HEK293 (cell line): ENCODE results near the gene ZDHHC21.

Experiments
- CTCF ChIA-PET: fragments of 350-600 bp; formaldehyde crosslinking; extraction: SDS; loops from one replicate; lab custom pipeline; 2021; ENCODE audit warnings: antibody characterized with exemption; lab: Yijun Ruan, JAX
- POLR2A ChIA-PET: fragments of 300-600 bp; formaldehyde crosslinking; extraction: SDS; loops from one replicate; lab custom pipeline; 2020; ENCODE audit warnings: antibody characterized with exemption, inconsistent platforms; lab: Yijun Ruan, JAX
- H3K27ac ChIP-seq: fragments of 200-500 bp; sonication (Bioruptor generic); 2 replicates; pipeline ENCODE4 v1.5.1; 2014; ENCODE audit warnings: low read depth, low read length, control low read depth, inconsistent platforms; ENCODE audit errors: extremely low read depth
- H3K36me3 ChIP-seq, 2 experiments: fragments of 200-500 bp in 1 of 2; sonication (Bioruptor generic) in 1 of 2; 1 replicate in 1 of 2; 2 replicates in 1 of 2; pipeline ENCODE4 v1.5.1; 2014 to 2017; ENCODE audit warnings: inconsistent platforms in 2 of 2, low read length in 2 of 2; ENCODE audit not compliant: control insufficient read depth in 2 of 2, insufficient read depth in 1 of 2
- H3K4me1 ChIP-seq: fragments of 200-500 bp; sonication (Bioruptor generic); 2 replicates; pipeline ENCODE4 v1.5.1; 2014; ENCODE audit warnings: mild to moderate bottlenecking, low read length, inconsistent platforms; ENCODE audit not compliant: control insufficient read depth, insufficient read depth
- H3K4me3 ChIP-seq: 2 replicates; pipeline ENCODE4 v1.5.1; 2011; ENCODE audit warnings: low read depth, mild to moderate bottlenecking, control low read depth, low read length, moderate library complexity
- H3K9me3 ChIP-seq: fragments of 200-500 bp; sonication (Bioruptor generic); 2 replicates; pipeline ENCODE4 v1.5.1; 2014; ENCODE audit warnings: low read depth, low read length, inconsistent platforms; ENCODE audit not compliant: control insufficient read depth, insufficient read depth
- KLF1 ChIP-seq: fragments of 450-650 bp; formaldehyde crosslinking; IDR thresholded peaks from 2 replicates; pipeline ENCODE4 v1.5.1; 2016; ENCODE audit warnings: missing biosample characterization, missing genetic modification characterization
- OSR2 ChIP-seq: fragments of 450-650 bp; formaldehyde crosslinking; IDR thresholded peaks from 2 replicates; pipeline ENCODE4 v1.5.1; 2016; ENCODE audit warnings: missing biosample characterization, missing genetic modification characterization
- SCRT2 ChIP-seq: fragments of 450-650 bp; formaldehyde crosslinking; IDR thresholded peaks from 2 replicates; pipeline ENCODE4 v1.5.1; 2016; ENCODE audit warnings: missing biosample characterization, missing genetic modification characterization
- TSHZ1 ChIP-seq: fragments of 450-650 bp; formaldehyde crosslinking; IDR thresholded peaks from 2 replicates; pipeline ENCODE4 v1.5.1; 2016; ENCODE audit warnings: missing biosample characterization, missing genetic modification characterization, borderline replicate concordance
- YY1 ChIP-seq: fragments of 450-650 bp; formaldehyde crosslinking; IDR thresholded peaks from 2 replicates; pipeline ENCODE4 v1.5.1; 2018; ENCODE audit warnings: missing biosample characterization, missing genetic modification characterization
- ZEB2 ChIP-seq: fragments of 450-650 bp; formaldehyde crosslinking; IDR thresholded peaks from 2 replicates; pipeline ENCODE4 v1.5.1; 2016; ENCODE audit warnings: missing biosample characterization, missing genetic modification characterization
- ZNF10 ChIP-seq: fragments of 450-650 bp; formaldehyde crosslinking; IDR thresholded peaks from 2 replicates; pipeline ENCODE4 v1.5.1; 2017; ENCODE audit warnings: missing biosample characterization, missing genetic modification characterization
- ZNF121 ChIP-seq: fragments of 450-650 bp; formaldehyde crosslinking; IDR thresholded peaks from 2 replicates; pipeline ENCODE4 v1.5.1; 2016; ENCODE audit warnings: missing biosample characterization, missing genetic modification characterization
- ZNF132 ChIP-seq: fragments of 450-650 bp; formaldehyde crosslinking; IDR thresholded peaks from 2 replicates; pipeline ENCODE4 v1.5.1; 2017; ENCODE audit warnings: missing biosample characterization, missing genetic modification characterization, borderline replicate concordance
- ZNF175 ChIP-seq: fragments of 450-650 bp; formaldehyde crosslinking; IDR thresholded peaks from 2 replicates; pipeline ENCODE4 v1.5.1; 2016; ENCODE audit warnings: missing biosample characterization, missing genetic modification characterization
- ZNF24 ChIP-seq: fragments of 450-650 bp; formaldehyde crosslinking; IDR thresholded peaks from 2 replicates; pipeline ENCODE4 v1.5.1; 2016; ENCODE audit warnings: missing biosample characterization, missing genetic modification characterization
- ZNF248 ChIP-seq: fragments of 450-650 bp; formaldehyde crosslinking; IDR thresholded peaks from 2 replicates; pipeline ENCODE4 v1.5.1; 2017; ENCODE audit warnings: missing biosample characterization, missing genetic modification characterization
- ZNF292 ChIP-seq: fragments of 450-650 bp; formaldehyde crosslinking; IDR thresholded peaks from 2 replicates; pipeline ENCODE4 v1.5.1; 2016; ENCODE audit warnings: low read depth, missing biosample characterization, missing genetic modification characterization, borderline replicate concordance
- ZNF37A ChIP-seq: fragments of 450-650 bp; IDR thresholded peaks from 2 replicates; pipeline ENCODE4 v1.5.1; 2018; ENCODE audit warnings: missing biosample characterization, missing genetic modification characterization
- ZNF423 ChIP-seq: fragments of 450-650 bp; formaldehyde crosslinking; IDR thresholded peaks from 2 replicates; pipeline ENCODE4 v1.5.1; 2016; ENCODE audit warnings: missing biosample characterization, missing genetic modification characterization
- ZNF514 ChIP-seq: fragments of 450-650 bp; formaldehyde crosslinking; IDR thresholded peaks from 2 replicates; pipeline ENCODE4 v1.5.1; 2016; ENCODE audit warnings: missing biosample characterization, missing genetic modification characterization
- ZNF530 ChIP-seq: fragments of 450-650 bp; formaldehyde crosslinking; IDR thresholded peaks from 2 replicates; pipeline ENCODE4 v1.5.1; 2016; ENCODE audit warnings: low read depth, missing biosample characterization, missing genetic modification characterization
- ZNF544 ChIP-seq: fragments of 450-650 bp; formaldehyde crosslinking; IDR thresholded peaks from 2 replicates; pipeline ENCODE4 v1.5.0; 2017; ENCODE audit warnings: missing biosample characterization, missing genetic modification characterization
- ZNF701 ChIP-seq: fragments of 450-650 bp; formaldehyde crosslinking; IDR thresholded peaks from 2 replicates; pipeline ENCODE4 v1.5.1; 2016; ENCODE audit warnings: missing biosample characterization, missing genetic modification characterization
- ZNF707 ChIP-seq: fragments of 450-650 bp; formaldehyde crosslinking; IDR thresholded peaks from 2 replicates; pipeline ENCODE4 v1.5.1; 2016; ENCODE audit warnings: missing biosample characterization, missing genetic modification characterization
- ZNF76 ChIP-seq: fragments of 450-650 bp; formaldehyde crosslinking; IDR thresholded peaks from 2 replicates; pipeline ENCODE4; 2016; ENCODE audit warnings: low read depth, missing biosample characterization, missing genetic modification characterization, borderline replicate concordance
- ZSCAN23 ChIP-seq: fragments of 450-650 bp; formaldehyde crosslinking; IDR thresholded peaks from 2 replicates; pipeline ENCODE4 v1.5.1; 2016; ENCODE audit warnings: missing biosample characterization, missing genetic modification characterization
- TF ChIP-seq, protein P1 (sequence below): fragments of 450-650 bp; formaldehyde crosslinking; IDR thresholded peaks from 2 replicates; pipeline ENCODE4; 2016; ENCODE audit warnings: missing biosample characterization, missing genetic modification characterization
- TF ChIP-seq, protein P2 (sequence below): fragments of 450-650 bp; formaldehyde crosslinking; IDR thresholded peaks from 2 replicates; pipeline ENCODE4 v1.5.1; 2017; ENCODE audit warnings: missing biosample characterization, missing genetic modification characterization

The ZDHHC21 gene

GRCh38 chr9:14633148-14633547 is 60.1 kb downstream of the ZDHHC21 start:
- POLR2A ChIA-PET: no interaction called here
- no peak for TF ChIP-seq ZSCAN23 (tag by site-specific recombination)
- no peak for TF ChIP-seq ZNF514
- no peak for TF ChIP-seq ZNF132 (tag by site-specific recombination)
- TF ChIP-seq, protein P1, sequence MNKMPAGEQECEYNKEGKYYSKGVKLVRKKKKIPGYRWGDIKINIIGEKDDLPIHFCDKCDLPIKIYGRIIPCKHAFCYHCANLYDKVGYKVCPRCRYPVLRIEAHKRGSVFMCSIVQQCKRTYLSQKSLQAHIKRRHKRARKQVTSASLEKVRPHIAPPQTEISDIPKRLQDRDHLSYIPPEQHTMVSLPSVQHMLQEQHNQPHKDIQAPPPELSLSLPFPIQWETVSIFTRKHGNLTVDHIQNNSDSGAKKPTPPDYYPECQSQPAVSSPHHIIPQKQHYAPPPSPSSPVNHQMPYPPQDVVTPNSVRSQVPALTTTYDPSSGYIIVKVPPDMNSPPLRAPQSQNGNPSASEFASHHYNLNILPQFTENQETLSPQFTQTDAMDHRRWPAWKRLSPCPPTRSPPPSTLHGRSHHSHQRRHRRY (tag by site-specific recombination): no peak
- TF ChIP-seq, protein P2, sequence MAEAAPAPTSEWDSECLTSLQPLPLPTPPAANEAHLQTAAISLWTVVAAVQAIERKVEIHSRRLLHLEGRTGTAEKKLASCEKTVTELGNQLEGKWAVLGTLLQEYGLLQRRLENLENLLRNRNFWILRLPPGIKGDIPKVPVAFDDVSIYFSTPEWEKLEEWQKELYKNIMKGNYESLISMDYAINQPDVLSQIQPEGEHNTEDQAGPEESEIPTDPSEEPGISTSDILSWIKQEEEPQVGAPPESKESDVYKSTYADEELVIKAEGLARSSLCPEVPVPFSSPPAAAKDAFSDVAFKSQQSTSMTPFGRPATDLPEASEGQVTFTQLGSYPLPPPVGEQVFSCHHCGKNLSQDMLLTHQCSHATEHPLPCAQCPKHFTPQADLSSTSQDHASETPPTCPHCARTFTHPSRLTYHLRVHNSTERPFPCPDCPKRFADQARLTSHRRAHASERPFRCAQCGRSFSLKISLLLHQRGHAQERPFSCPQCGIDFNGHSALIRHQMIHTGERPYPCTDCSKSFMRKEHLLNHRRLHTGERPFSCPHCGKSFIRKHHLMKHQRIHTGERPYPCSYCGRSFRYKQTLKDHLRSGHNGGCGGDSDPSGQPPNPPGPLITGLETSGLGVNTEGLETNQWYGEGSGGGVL (tag by site-specific recombination): no peak
- no peak for TF ChIP-seq ZNF530 (tag by site-specific recombination)
- TF ChIP-seq ZNF423 (tag by site-specific recombination): no peak
- TF ChIP-seq ZNF248: no peak
- TF ChIP-seq ZNF544 (tag by site-specific recombination): no peak
- TF ChIP-seq ZNF37A (tag by site-specific recombination): no peak
- TF ChIP-seq ZNF24: no peak
- TF ChIP-seq ZEB2 (tag by site-specific recombination): no peak
- no peak for TF ChIP-seq ZNF76
- no peak for TF ChIP-seq YY1
- no peak for TF ChIP-seq ZNF707 (tag by site-specific recombination)
- no peak for TF ChIP-seq ZNF121 (tag by site-specific recombination)
- CTCF ChIA-PET: interaction anchor here (1.2 kb wide), 1 partner anchor 29 kb away, joined by 4 read pairs; no protein-coding TSS in a partner anchor
- Histone ChIP-seq H3K4me1 (no peaks in the 10 kb centered on the region), H3K36me3 (no peaks in the 10 kb centered on the region), H3K4me3 (no peak overlapping the region), H3K9me3 (no peaks in the 10 kb centered on the region), H3K27ac (no peak overlapping the region)

- ChIA-PET POLR2A (no interaction called here), CTCF (interaction anchor here (1.4 to 1.5 kb wide), 3 partner anchors 10 to 141 kb away, joined by 3 to 7 read pairs (median 5); no protein-coding TSS in a partner anchor)
- TF ChIP-seq SCRT2 (tag by site-specific recombination) (no peak), KLF1 (tag by site-specific recombination) (no peak), ZNF10 (no peak), TSHZ1 (tag by site-specific recombination) (no peak), ZNF292 (no peak), ZNF701 (tag by site-specific recombination) (no peak), OSR2 (no peak), ZNF175 (tag by site-specific recombination) (no peak)
- Histone ChIP-seq H3K4me3 (no peak overlapping the region), H3K9me3 (no peaks in the 10 kb centered on the region), H3K4me1 (no peaks in the 10 kb centered on the region), H3K36me3 (no peaks in the 10 kb centered on the region), H3K27ac (no peak overlapping the region)
These were observed 65.7 kb downstream of the ZDHHC21 start for GRCh38 chr9:14627513-14627912.
